WTC11 (cell line): ENCODE results near the gene SYNPO2. TPM values are rescaled to one million over a fixed set of nuclear protein-coding genes. Genes with fewer than 3 reads are reported as not detected.

Experiments
- ATAC-seq: fragments of 200-7000 bp; cut with Tn5 transposase; 2 replicates; pipeline ENCODE4 v1.10.0; 2021; ENCODE audit warnings: mild to moderate bottlenecking, moderate library complexity
- CTCF ChIA-PET: fragments of 300-600 bp; sonication (Branson Sonifier 250); formaldehyde crosslinking; loops from one replicate; lab custom pipeline; 2021; ENCODE audit warnings: antibody characterized with exemption; lab: Charles Lee
- POLR2A ChIA-PET: fragments of 350-600 bp; sonication (Branson Sonifier 250); formaldehyde crosslinking; loops from one replicate; lab custom pipeline; 2021; ENCODE audit warnings: antibody characterized with exemption; lab: Charles Lee
- DNase-seq: peaks from one replicate; pipeline ENCODE4 v3.0.0; 2021; ENCODE audit warnings: low spot score
- H3K27ac Mint-ChIP-seq: 2 replicates; pipeline ENCODE4 v1.8.0; 2021; ENCODE audit warnings: mixed read lengths
- H3K27me3 Mint-ChIP-seq: 2 replicates; pipeline ENCODE4 v1.8.0; 2021; ENCODE audit warnings: low read depth, mild to moderate bottlenecking, moderate library complexity, mixed read lengths
- H3K36me3 Mint-ChIP-seq: 2 replicates; pipeline ENCODE4 v1.8.0; 2021; ENCODE audit warnings: mixed read lengths
- H3K4me1 Mint-ChIP-seq: 2 replicates; pipeline ENCODE4 v1.8.0; 2022; ENCODE audit warnings: mixed read lengths
- H3K4me3 Mint-ChIP-seq: 2 replicates; pipeline ENCODE4 v1.8.0; 2021; ENCODE audit warnings: mild to moderate bottlenecking, moderate library complexity, mixed read lengths
- H3K9me3 Mint-ChIP-seq: 2 replicates; pipeline ENCODE4 v1.8.0; 2021; ENCODE audit warnings: mixed read lengths
- AR ChIP-seq: fragments of 250-450 bp; sonication (Bioruptor Pico); IDR thresholded peaks from 2 replicates; pipeline ENCODE4 v1.9.0; 2021; ENCODE audit warnings: mild to moderate bottlenecking
- ARID4B ChIP-seq: sonication (generic); formaldehyde crosslinking; IDR thresholded peaks from 2 replicates; pipeline ENCODE4 v1.8.0; 2023; ENCODE audit warnings: missing genetic modification reagents, mild to moderate bottlenecking, borderline replicate concordance
- CREB1 ChIP-seq: sonication (generic); formaldehyde crosslinking; IDR thresholded peaks from 2 replicates; pipeline ENCODE4 v1.8.0; 2023; ENCODE audit warnings: mild to moderate bottlenecking, missing genetic modification reagents
- E2F5 ChIP-seq: sonication (generic); formaldehyde crosslinking; IDR thresholded peaks from 2 replicates; pipeline ENCODE4 v1.8.1; 2022; ENCODE audit warnings: mild to moderate bottlenecking, moderate library complexity, missing genetic modification reagents
- EMX1 ChIP-seq: fragments of 250-450 bp; sonication (Bioruptor Pico); IDR thresholded peaks from 2 replicates; pipeline ENCODE4 v1.8.0; 2021; ENCODE audit warnings: mild to moderate bottlenecking
- GABPB1 ChIP-seq: sonication (generic); formaldehyde crosslinking; IDR thresholded peaks from 2 replicates; pipeline ENCODE4 v1.8.1; 2023; ENCODE audit warnings: mild to moderate bottlenecking, missing genetic modification reagents
- HMGA2 ChIP-seq: fragments of 250-450 bp; sonication (Bioruptor Pico); IDR thresholded peaks from 2 replicates; pipeline ENCODE4 v1.4.0; 2021; ENCODE audit warnings: mild to moderate bottlenecking, moderate library complexity
- JAZF1 ChIP-seq: fragments of 250-450 bp; sonication (Bioruptor Pico); IDR thresholded peaks from 2 replicates; pipeline ENCODE4 v1.9.0; 2021; ENCODE audit warnings: moderate library complexity, mild to moderate bottlenecking, inconsistent platforms
- SMAD3 ChIP-seq: sonication (generic); formaldehyde crosslinking; IDR thresholded peaks from 2 replicates; pipeline ENCODE4 v1.8.0; 2022; ENCODE audit warnings: missing genetic modification reagents, mild to moderate bottlenecking, borderline replicate concordance
- ZNF263 ChIP-seq: sonication (generic); formaldehyde crosslinking; IDR thresholded peaks from 2 replicates; pipeline ENCODE4 v1.8.1; 2022; ENCODE audit warnings: low read depth, mild to moderate bottlenecking, moderate library complexity, missing genetic modification reagents
- ZNF281 ChIP-seq: sonication (generic); formaldehyde crosslinking; IDR thresholded peaks from 2 replicates; pipeline ENCODE4 v1.8.0; 2023; ENCODE audit warnings: mild to moderate bottlenecking, missing genetic modification reagents
- ZNF396 ChIP-seq: fragments of 250-450 bp; sonication (Bioruptor Pico); IDR thresholded peaks from 2 replicates; pipeline ENCODE4 v1.8.0; 2021; ENCODE audit warnings: mild to moderate bottlenecking, moderate library complexity, borderline replicate concordance
- ZNF423 ChIP-seq: fragments of 250-450 bp; sonication (Bioruptor Pico); IDR thresholded peaks from 2 replicates; pipeline ENCODE4 v2.1.2; 2022; ENCODE audit warnings: mild to moderate bottlenecking, moderate library complexity
- total RNA-seq: library from RNA; stranded (reverse); gene quantifications from 3 replicates; pipeline ENCODE4 v1.2.3, GENCODE V29; 2021
- TF ChIP-seq, protein P1 (sequence below): fragments of 250-450 bp; sonication (Bioruptor Pico); IDR thresholded peaks from 2 replicates; pipeline ENCODE4 v1.9.0; 2021; ENCODE audit warnings: moderate library complexity, mild to moderate bottlenecking, inconsistent platforms, borderline replicate concordance

The SYNPO2 gene
- total RNA-seq, 1 experiment from 2014 or later = 1.9 TPM

DNA sequence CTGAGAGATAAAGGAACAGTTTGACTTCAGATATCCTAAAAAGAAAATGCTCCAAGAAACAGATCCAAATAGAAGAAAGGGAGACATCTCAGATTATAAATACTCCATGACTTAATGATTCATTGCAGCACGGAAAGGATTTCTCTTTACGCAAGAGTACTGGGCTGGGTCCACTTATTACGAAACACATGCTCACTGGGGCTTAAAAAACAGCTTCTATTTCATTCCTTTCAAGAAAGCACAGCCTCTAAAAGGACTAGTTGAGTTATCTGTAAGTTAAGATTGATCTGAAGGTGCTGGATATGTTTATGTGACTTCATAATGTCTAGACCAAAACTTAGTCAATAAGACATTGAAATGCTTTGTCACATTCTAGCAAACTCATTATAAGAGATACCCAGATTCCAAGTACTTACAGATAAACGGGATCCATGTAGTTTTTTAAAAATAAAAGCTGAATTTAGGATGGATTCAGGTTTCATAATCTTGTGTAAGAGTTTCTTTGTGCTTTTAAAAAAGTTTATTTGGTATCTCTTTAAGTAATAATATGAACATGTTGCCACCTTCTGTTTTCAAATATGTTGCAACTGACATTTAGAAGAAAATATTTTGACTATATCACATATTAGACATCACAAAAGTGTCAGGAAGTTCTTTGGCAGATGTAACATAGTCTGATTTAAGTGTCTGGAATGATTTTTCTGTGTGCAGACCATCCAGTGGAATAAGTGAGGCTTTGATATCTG is 137.4 kb downstream of the SYNPO2 start:
- POLR2A ChIA-PET = no interaction called here
- peaks cover 38% of the 10 kb centered on the region for H3K4me1 Mint-ChIP-seq
- CTCF ChIA-PET = interaction anchor here (0.8 to 2.2 kb wide), 4 partner anchors 8 to 274 kb away, joined by 3 to 10 read pairs (median 3); a partner anchor contains a TSS
- H3K4me3 Mint-ChIP-seq = no peak overlapping the region
- H3K9me3 Mint-ChIP-seq = peaks cover 8% of the 10 kb centered on the region
- TF ChIP-seq AR (CRISPR knock-in tag) (no peak), ARID4B (no peak), ZNF263 (CRISPR knock-in tag) (no peak), ZNF423 (CRISPR knock-in tag) (no peak), EMX1 (CRISPR knock-in tag) (no peak), ZNF281 (CRISPR knock-in tag) (no peak), GABPB1 (no peak), HMGA2 (no peak), CREB1 (CRISPR knock-in tag) (no peak), E2F5 (no peak), SMAD3 (CRISPR knock-in tag) (no peak), JAZF1 (CRISPR knock-in tag) (no peak), ZNF396 (CRISPR knock-in tag) (no peak)
- TF ChIP-seq, protein P1, sequence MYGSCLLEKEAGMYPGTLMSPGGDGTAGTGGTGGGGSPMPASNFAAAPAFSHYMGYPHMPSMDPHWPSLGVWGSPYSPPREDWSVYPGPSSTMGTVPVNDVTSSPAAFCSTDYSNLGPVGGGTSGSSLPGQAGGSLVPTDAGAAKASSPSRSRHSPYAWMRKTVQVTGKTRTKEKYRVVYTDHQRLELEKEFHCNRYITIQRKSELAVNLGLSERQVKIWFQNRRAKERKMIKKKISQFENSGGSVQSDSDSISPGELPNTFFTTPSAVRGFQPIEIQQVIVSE = no peak
- TF ChIP-seq, all 79 proteins: peak for 0
- DNase-seq (no peak), ATAC-seq (no peak)
- Mint-ChIP-seq H3K36me3 (peaks cover 7% of the 10 kb centered on the region), H3K27ac (no peak overlapping the region), H3K27me3 (no peaks in the 10 kb centered on the region)
